ENCODE data around the gene MRNIP.

The MRNIP gene

GRCh38 chr5:179858586-179859427, at the start of gene MRNIP:
MRNIP (minus strand) TSS chr5:179858817; CDS start chr5:179858796, 21 bp downstream.
- DNase-seq = peak; percentile 97

GRCh38 chr5:179907556-179908324, 49.1 kb upstream of the MRNIP start, which contains the start of gene TBC1D9B:
TBC1D9B (minus strand) TSS chr5:179907897; CDS start chr5:179907821, 76 bp downstream.
- peak; percentile 92 for DNase-seq

GRCh38 chr5:179906795-179907555, 48.4 kb upstream of the MRNIP start:
- DNase-seq = peak; percentile 20

- DNase-seq = no peak
Observed at GRCh38 chr5:179906294-179906794, 47.7 kb upstream of the MRNIP start.

GRCh38 chr5:179905161-179905560, 46.5 kb upstream of the MRNIP start:
- peak; percentile 31 for DNase-seq

GRCh38 chr5:179904463-179905160, 46.0 kb upstream of the MRNIP start:
- DNase-seq = no peak

GRCh38 chr5:179902763-179903158, 44.1 kb upstream of the MRNIP start:
- DNase-seq = no peak

- no peak for DNase-seq
Observed at GRCh38 chr5:179901915-179902762, 43.5 kb upstream of the MRNIP start.

GRCh38 chr5:179901462-179901861, 42.8 kb upstream of the MRNIP start:
- DNase-seq = no peak

- DNase-seq = no peak
Observed at GRCh38 chr5:179900711-179901110, 42.1 kb upstream of the MRNIP start.

- DNase-seq = no peak
Observed at GRCh38 chr5:179900206-179900605, 41.6 kb upstream of the MRNIP start.

GRCh38 chr5:179895861-179896260, 37.2 kb upstream of the MRNIP start:
- no peak for DNase-seq

- no peak for DNase-seq
Observed at GRCh38 chr5:179893958-179894895, 35.6 kb upstream of the MRNIP start.

GRCh38 chr5:179893076-179893957, 34.7 kb upstream of the MRNIP start:
- DNase-seq = no peak

GRCh38 chr5:179892255-179892654, 33.6 kb upstream of the MRNIP start:
- DNase-seq = no peak

- DNase-seq = no peak
Observed at GRCh38 chr5:179890751-179891682, 32.4 kb upstream of the MRNIP start.

- DNase-seq = no peak
Observed at GRCh38 chr5:179889885-179890284, 31.3 kb upstream of the MRNIP start.

GRCh38 chr5:179887802-179888201, 29.2 kb upstream of the MRNIP start:
- DNase-seq = no peak
